22Rv1 (cell line): ENCODE results near the gene DDI2.

Source experiments
- H3K27ac ChIP-seq: fragments of 450-650 bp; 2 replicates; pipeline ENCODE4 v1.5.1; 2017
- ZFX ChIP-seq: fragments of 450-650 bp; IDR thresholded peaks from 2 replicates; pipeline ENCODE4 v1.6.1; 2017; ENCODE audit warnings: antibody characterized with exemption, borderline replicate concordance
- TF ChIP-seq, protein P1 (sequence below): fragments of 450-650 bp; IDR thresholded peaks from 2 replicates; pipeline ENCODE4 v1.5.1; 2017; ENCODE audit warnings: mild to moderate bottlenecking

The DDI2 gene

DNA sequence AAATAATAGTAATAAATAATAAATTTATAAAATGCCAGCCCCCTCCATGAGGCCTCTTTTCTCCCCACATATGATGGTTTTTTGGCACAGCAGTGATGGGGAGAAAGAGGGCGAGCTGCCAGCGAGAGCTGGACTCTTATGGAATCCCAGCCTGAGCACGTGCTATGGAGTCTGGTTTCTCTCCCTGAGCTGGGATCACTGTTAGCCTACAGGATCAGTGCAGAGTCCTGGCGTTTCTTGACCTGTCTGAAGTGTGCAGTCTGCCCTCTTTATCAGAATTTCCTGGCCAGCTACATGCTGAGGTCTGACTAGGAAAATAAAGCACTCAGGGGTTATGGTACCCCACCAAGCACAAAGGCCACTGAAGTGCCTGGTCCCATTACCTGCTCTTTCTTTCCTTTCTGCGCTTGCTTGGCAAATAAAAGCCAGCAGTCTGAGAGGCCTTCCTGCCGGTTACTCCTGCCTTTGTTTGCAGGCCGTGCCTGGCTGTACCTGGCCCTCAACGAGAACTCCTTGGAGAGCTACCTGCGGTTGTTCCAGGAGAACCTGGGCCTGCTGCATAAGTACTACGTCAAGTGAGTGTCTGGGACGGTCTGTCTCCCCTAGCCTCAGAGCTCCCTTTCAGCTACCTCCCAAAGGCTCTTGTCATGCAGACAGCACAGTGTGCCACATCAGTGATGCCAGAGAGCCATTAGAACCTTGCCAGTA is 100.3 kb downstream of the DDI2 start:
- no peak overlapping the region for H3K27ac ChIP-seq
- TF ChIP-seq ZFX, result no peak
- TF ChIP-seq, protein P1, sequence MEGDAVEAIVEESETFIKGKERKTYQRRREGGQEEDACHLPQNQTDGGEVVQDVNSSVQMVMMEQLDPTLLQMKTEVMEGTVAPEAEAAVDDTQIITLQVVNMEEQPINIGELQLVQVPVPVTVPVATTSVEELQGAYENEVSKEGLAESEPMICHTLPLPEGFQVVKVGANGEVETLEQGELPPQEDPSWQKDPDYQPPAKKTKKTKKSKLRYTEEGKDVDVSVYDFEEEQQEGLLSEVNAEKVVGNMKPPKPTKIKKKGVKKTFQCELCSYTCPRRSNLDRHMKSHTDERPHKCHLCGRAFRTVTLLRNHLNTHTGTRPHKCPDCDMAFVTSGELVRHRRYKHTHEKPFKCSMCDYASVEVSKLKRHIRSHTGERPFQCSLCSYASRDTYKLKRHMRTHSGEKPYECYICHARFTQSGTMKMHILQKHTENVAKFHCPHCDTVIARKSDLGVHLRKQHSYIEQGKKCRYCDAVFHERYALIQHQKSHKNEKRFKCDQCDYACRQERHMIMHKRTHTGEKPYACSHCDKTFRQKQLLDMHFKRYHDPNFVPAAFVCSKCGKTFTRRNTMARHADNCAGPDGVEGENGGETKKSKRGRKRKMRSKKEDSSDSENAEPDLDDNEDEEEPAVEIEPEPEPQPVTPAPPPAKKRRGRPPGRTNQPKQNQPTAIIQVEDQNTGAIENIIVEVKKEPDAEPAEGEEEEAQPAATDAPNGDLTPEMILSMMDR, result no peak

DNA sequence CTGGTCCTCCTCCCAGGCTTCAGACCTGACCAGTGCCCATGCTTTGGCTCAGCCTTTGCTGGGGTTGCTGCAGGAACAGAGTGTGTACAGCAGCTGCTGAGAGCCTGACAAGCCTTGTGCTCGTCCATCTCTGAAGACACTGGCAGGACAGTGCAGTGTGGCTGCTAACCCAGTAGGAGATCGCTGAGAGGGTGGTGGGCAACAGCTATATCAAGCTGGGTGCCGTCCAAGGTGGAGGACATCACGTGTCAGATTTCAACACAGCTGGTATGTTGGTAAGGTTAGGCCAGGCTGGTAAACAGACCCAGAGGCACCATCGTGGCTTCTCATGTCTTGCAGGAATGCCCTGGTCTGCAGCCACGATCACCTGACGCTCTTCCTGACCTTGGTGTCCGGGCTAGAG is 100.9 kb downstream of the DDI2 start:
- TF ChIP-seq, protein P1, result no peak
- no peak for TF ChIP-seq ZFX
- no peak overlapping the region for H3K27ac ChIP-seq
